SK-N-MC (cell line): ENCODE data around the gene POU6F2.

Experiments used
- EZH2 ChIP-seq: fragments of 200-600 bp; sonication (generic); IDR thresholded peaks from one replicate; pipeline ENCODE4 v1.6.1; 2017; ENCODE audit warnings: antibody characterized with exemption
- FOXP2 ChIP-seq: optimal IDR thresholded peaks from 2 replicates; pipeline ENCODE3; 2011; ENCODE audit warnings: mild to moderate bottlenecking, moderate library complexity; ENCODE audit not compliant: insufficient read depth; ENCODE audit errors: extremely low read length, control extremely low read depth
- POLR2AphosphoS5 ChIP-seq: IDR thresholded peaks from 2 replicates; pipeline ENCODE4 v1.6.1; 2012; ENCODE audit warnings: mild to moderate bottlenecking, low read depth, low read length, borderline replicate concordance

DNA sequence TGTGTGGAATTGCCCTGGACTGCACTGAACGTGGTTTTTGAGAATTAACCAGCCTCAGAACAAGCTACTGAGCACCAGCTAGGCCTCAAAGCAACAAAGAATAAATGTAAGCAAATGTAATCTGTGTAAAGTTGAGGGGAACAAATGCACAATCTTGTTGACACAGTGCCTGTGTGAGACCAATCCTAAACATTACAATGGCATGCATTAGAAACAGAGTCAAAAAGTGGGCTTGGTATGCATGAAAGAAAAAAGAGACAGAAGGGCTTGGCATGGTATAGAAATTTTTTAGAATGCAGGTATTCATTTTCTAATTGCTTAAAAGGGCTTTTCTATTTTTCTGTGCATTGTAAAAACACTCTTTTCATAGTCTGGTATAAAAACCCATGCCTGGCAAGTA lies 224.3 kb downstream of the POU6F2 start:
- TF ChIP-seq EZH2 = no peak
- TF ChIP-seq FOXP2 = no peak
- no peak for TF ChIP-seq POLR2AphosphoS5
